H1 (cell line): ENCODE data around the gene CUTC. TPM values are rescaled to one million over a fixed set of nuclear protein-coding genes. Genes with fewer than 3 reads are reported as not detected.

Experiments used
- CTCF ChIA-PET: fragments of 300-600 bp; sonication (Branson Sonifier 250); formaldehyde crosslinking; loops from one replicate; lab custom pipeline; 2021; ENCODE audit not compliant: partially characterized antibody; lab: Charles Lee
- POLR2A ChIA-PET: fragments of 300-600 bp; sonication (Branson Sonifier 250); formaldehyde crosslinking; loops from one replicate; lab custom pipeline; 2021; ENCODE audit warnings: inconsistent platforms; ENCODE audit not compliant: partially characterized antibody; lab: Charles Lee
- DNase-seq, 2 experiments: peaks; one replicate each; pipeline versions ENCODE4 v3.0.0 to v3.0.0-alpha.2; 2010 to 2022; ENCODE audit warnings: low spot score in 2 of 2, low read depth in 1 of 2, mixed read lengths in 1 of 2
- FAIRE-seq: peaks from 2 replicates; lab custom pipeline; 2011; peaks lifted over from hg19 to GRCh38; lab: Jason Lieb, UNC
- H2AFZ ChIP-seq: 2 replicates; pipeline ENCODE4 v1.8.1; 2012; ENCODE audit warnings: low read length, inconsistent platforms
- H2AK5ac ChIP-seq: 2 replicates; pipeline ENCODE4 v1.6.1; 2013; ENCODE audit warnings: low read depth, low read length
- H2BK120ac ChIP-seq: replicated peaks from 2 replicates; pipeline ENCODE3; 2013; ENCODE audit warnings: low read depth, low read length, inconsistent platforms
- H2BK12ac ChIP-seq: 2 replicates; pipeline ENCODE4 v1.6.1; 2013; ENCODE audit warnings: low read depth, low read length
- H2BK15ac ChIP-seq: 2 replicates; pipeline ENCODE4 v1.6.1; 2013; ENCODE audit warnings: low read length
- H2BK20ac ChIP-seq: 2 replicates; pipeline ENCODE4 v1.6.1; 2013; ENCODE audit warnings: low read length
- H2BK5ac ChIP-seq: 2 replicates; pipeline ENCODE4 v1.6.1; 2013; ENCODE audit warnings: low read depth, low read length
- H3K14ac ChIP-seq: 2 replicates; pipeline ENCODE4 v1.6.1; 2013; ENCODE audit warnings: inconsistent platforms; ENCODE audit not compliant: insufficient read length
- H3K18ac ChIP-seq: 2 replicates; pipeline ENCODE4 v1.6.1; 2013; ENCODE audit warnings: low read length; ENCODE audit errors: extremely low read depth
- H3K23ac ChIP-seq: 2 replicates; pipeline ENCODE4 v1.6.1; 2013; ENCODE audit warnings: inconsistent platforms; ENCODE audit not compliant: insufficient read length
- H3K23me2 ChIP-seq: 2 replicates; pipeline ENCODE4 v1.6.1; 2013; ENCODE audit warnings: low read depth, low read length
- H3K27ac ChIP-seq: 2 replicates; pipeline ENCODE4 v1.6.1; 2011; ENCODE audit warnings: low read depth, low read length, inconsistent platforms
- H3K27me3 ChIP-seq, 4 experiments: replicated peaks in 1 of 4; 1 replicate in 1 of 4; 2 replicates in 3 of 4; pipeline versions ENCODE4 v1.6.1 to v1.8.1; 2011 to 2013; ENCODE audit warnings: low read length in 3 of 4, mild to moderate bottlenecking in 3 of 4, inconsistent platforms in 2 of 4, mixed read lengths in 2 of 4, moderate library complexity in 1 of 4; ENCODE audit not compliant: control insufficient read depth in 3 of 4, insufficient read depth in 3 of 4; ENCODE audit errors: extremely low read depth in 1 of 4
- H3K36me3 ChIP-seq, 4 experiments: 2 replicates each; pipeline versions ENCODE4 v1.6.1 to v1.8.1; 2011 to 2013; ENCODE audit warnings: mild to moderate bottlenecking in 4 of 4, low read length in 3 of 4, moderate library complexity in 2 of 4, control low read depth in 1 of 4, inconsistent platforms in 1 of 4; ENCODE audit not compliant: insufficient read depth in 4 of 4, control insufficient read depth in 2 of 4
- H3K4ac ChIP-seq: replicated peaks from 2 replicates; pipeline ENCODE3; 2013; ENCODE audit warnings: low read length, low read depth, mixed read lengths, inconsistent platforms; ENCODE audit not compliant: insufficient read length
- H3K4me1 ChIP-seq, 4 experiments: replicated peaks in 1 of 4; 1 replicate in 1 of 4; 2 replicates in 3 of 4; pipeline versions ENCODE4 v1.6.1 to v1.8.1; 2011 to 2013; ENCODE audit warnings: low read length in 3 of 4, inconsistent platforms in 2 of 4, mixed read lengths in 1 of 4; ENCODE audit not compliant: insufficient read depth in 4 of 4, control insufficient read depth in 3 of 4
- H3K4me2 ChIP-seq, 2 experiments: 2 replicates each; pipeline versions ENCODE4 v1.6.1 to v1.8.1; 2011 to 2013; ENCODE audit warnings: low read depth in 2 of 2, low read length in 2 of 2, control low read depth in 1 of 2, inconsistent platforms in 1 of 2, mild to moderate bottlenecking in 1 of 2; ENCODE audit not compliant: insufficient read depth in 1 of 2
- H3K4me3 ChIP-seq, 4 experiments: fragments of 200-600, 300-600 bp in 1 of 4; sonication (generic), shearing (Covaris generic), sonication (Bioruptor Twin) in 1 of 4; 2 replicates each; pipeline versions ENCODE4 v1.5.1 to v1.8.1; 2011 to 2016; ENCODE audit warnings: low read length in 4 of 4, low read depth in 3 of 4, control low read depth in 2 of 4, inconsistent platforms in 2 of 4, mild to moderate bottlenecking in 2 of 4, mixed read lengths in 1 of 4, moderate library complexity in 1 of 4; ENCODE audit not compliant: insufficient read depth in 2 of 4; ENCODE audit errors: extremely low read depth in 1 of 4
- H3K56ac ChIP-seq: replicated peaks from 2 replicates; pipeline ENCODE3; 2013; ENCODE audit warnings: low read depth, mild to moderate bottlenecking, mixed read lengths, low read length, inconsistent platforms; ENCODE audit not compliant: insufficient read length
- H3K79me1 ChIP-seq: 2 replicates; pipeline ENCODE4 v1.6.1; 2013; ENCODE audit warnings: low read depth, low read length, control low read depth
- H3K79me2 ChIP-seq, 2 experiments: 2 replicates each; pipeline versions ENCODE4 v1.6.1 to v1.8.1; 2012 to 2013; ENCODE audit warnings: low read length in 2 of 2, mild to moderate bottlenecking in 2 of 2, inconsistent platforms in 1 of 2; ENCODE audit not compliant: insufficient read depth in 2 of 2, control insufficient read depth in 1 of 2
- H3K9ac ChIP-seq, 4 experiments: replicated peaks in 1 of 4; 1 replicate in 1 of 4; 2 replicates in 3 of 4; pipeline versions ENCODE4 v1.6.1 to v1.8.1; 2011 to 2013; ENCODE audit warnings: low read depth in 3 of 4, low read length in 3 of 4, control low read depth in 2 of 4, mild to moderate bottlenecking in 2 of 4, moderate library complexity in 2 of 4, inconsistent platforms in 1 of 4; ENCODE audit errors: extremely low read depth in 1 of 4
- H3K9me3 ChIP-seq, 2 experiments: 2 replicates each; pipeline versions ENCODE4 v1.6.1 to v1.8.1; 2012 to 2013; ENCODE audit warnings: mild to moderate bottlenecking in 2 of 2, moderate library complexity in 2 of 2, control low read depth in 1 of 2, inconsistent platforms in 1 of 2, low read depth in 1 of 2, low read length in 1 of 2, mixed read lengths in 1 of 2; ENCODE audit not compliant: insufficient read depth in 2 of 2
- H4K20me1 ChIP-seq, 2 experiments: replicated peaks in 1 of 2; 2 replicates each; pipeline versions ENCODE3 to v1.8.1; 2011 to 2013; ENCODE audit warnings: inconsistent platforms in 2 of 2, low read length in 2 of 2, mild to moderate bottlenecking in 1 of 2; ENCODE audit not compliant: insufficient read depth in 2 of 2, control insufficient read depth in 1 of 2
- H4K5ac ChIP-seq: 2 replicates; pipeline ENCODE4 v1.6.1; 2013; ENCODE audit warnings: low read length, low read depth, mixed read lengths, inconsistent platforms; ENCODE audit not compliant: insufficient read length
- H4K8ac ChIP-seq: 2 replicates; pipeline ENCODE4 v1.8.0; 2013; ENCODE audit warnings: mild to moderate bottlenecking, moderate library complexity, low read length, inconsistent platforms; ENCODE audit not compliant: insufficient read depth; ENCODE audit errors: extremely low read depth
- H4K91ac ChIP-seq: replicated peaks from 2 replicates; pipeline ENCODE3; 2013; ENCODE audit warnings: low read length, mixed read lengths, inconsistent platforms; ENCODE audit not compliant: insufficient read length
- CTBP2 ChIP-seq: IDR thresholded peaks from 2 replicates; pipeline ENCODE4 v1.7.0; 2011; ENCODE audit warnings: borderline replicate concordance, mild to moderate bottlenecking, moderate library complexity, mixed read lengths, low read length; ENCODE audit not compliant: insufficient read depth, insufficient read length
- HDAC2 ChIP-seq, 2 experiments: fragments of 300-600 bp in 1 of 2; sonication (generic) in 1 of 2; IDR thresholded peaks; 2 replicates each; pipeline ENCODE4 v1.6.1; 2011 to 2012; ENCODE audit warnings: low read depth in 2 of 2, low read length in 2 of 2, mild to moderate bottlenecking in 2 of 2, moderate library complexity in 2 of 2, borderline replicate concordance in 1 of 2, inconsistent platforms in 1 of 2
- NANOG ChIP-seq: IDR thresholded peaks from 2 replicates; pipeline ENCODE4 v1.6.1; 2011; ENCODE audit warnings: low read length, low read depth, mild to moderate bottlenecking, inconsistent platforms; ENCODE audit not compliant: insufficient read depth, poor library complexity, severe bottlenecking
- RAD21 ChIP-seq, 2 experiments: IDR thresholded peaks in 1 of 2; conservative IDR thresholded peaks in 1 of 2; 2 replicates each; pipeline ENCODE4 v1.6.1; 2011; ENCODE audit warnings: low read depth in 2 of 2, low read length in 2 of 2, improper control_type of control experiment in 1 of 2, inconsistent platforms in 1 of 2, mild to moderate bottlenecking in 1 of 2, moderate library complexity in 1 of 2
- SP4 ChIP-seq: IDR thresholded peaks from 2 replicates; pipeline ENCODE4 v1.6.1; 2012; ENCODE audit warnings: low read length, inconsistent platforms
- TAF7 ChIP-seq: optimal IDR thresholded peaks from 2 replicates; pipeline ENCODE3; 2011; ENCODE audit warnings: low read depth, mild to moderate bottlenecking, inconsistent platforms, low read length, moderate library complexity, borderline replicate concordance
- YY1 ChIP-seq: IDR thresholded peaks from 2 replicates; pipeline ENCODE4 v1.6.1; 2011; ENCODE audit warnings: low read depth, mild to moderate bottlenecking, low read length
- WGBS, 2 experiments: shearing (Covaris generic) in 1 of 2; methylation state at CpG; one replicate each; pipeline versions ENCODE4 v1.1.6 to v1.1.7; 2013 to 2015; ENCODE audit warnings: low lambda C conversion rate in 2 of 2, mixed read lengths in 2 of 2, inconsistent platforms in 1 of 2, low coverage in 1 of 2, missing lambda C conversion rate in 1 of 2; ENCODE audit not compliant: insufficient replicate concordance in 2 of 2, insufficient coverage in 1 of 2, insufficient read length in 1 of 2; ENCODE audit errors: extremely low coverage in 1 of 2, missing lambda C conversion rate in 1 of 2; 5-methylcytosine and 5-hydroxymethylcytosine counted together
- polyA plus RNA-seq, 7 experiments: library from polyadenylated mRNA; depleted of rRNA in 3 of 7; stranded (reverse) in 5 of 7; unstranded in 2 of 7; fragments of >200 nt in 5 of 7; fragments of 200-250 nt in 2 of 7; gene quantifications; 1 replicate in 5 of 7; 2 replicates in 1 of 7; 4 replicates in 1 of 7; pipeline versions ENCODE4 v1.2.1 to v1.2.3, GENCODE V29; 2011 to 2013; ENCODE audit warnings: missing spikeins in 2 of 7, mixed read lengths in 2 of 7
- total RNA-seq: library from RNA; stranded (reverse); fragmentation: NEBNext Ultra II Directional; extraction: Animal tissue kit (Norgen Biotek cat#: 25700); gene quantifications from 2 replicates; pipeline ENCODE4 v1.2.1, GENCODE V29; 2021

The CUTC gene
- total and polyA plus RNA-seq, 2 of the 8 experiments (the other 6 are each of a cell fraction or from before 2014, with no cell fraction given) = 25.3 to 25.6 TPM

DNA sequence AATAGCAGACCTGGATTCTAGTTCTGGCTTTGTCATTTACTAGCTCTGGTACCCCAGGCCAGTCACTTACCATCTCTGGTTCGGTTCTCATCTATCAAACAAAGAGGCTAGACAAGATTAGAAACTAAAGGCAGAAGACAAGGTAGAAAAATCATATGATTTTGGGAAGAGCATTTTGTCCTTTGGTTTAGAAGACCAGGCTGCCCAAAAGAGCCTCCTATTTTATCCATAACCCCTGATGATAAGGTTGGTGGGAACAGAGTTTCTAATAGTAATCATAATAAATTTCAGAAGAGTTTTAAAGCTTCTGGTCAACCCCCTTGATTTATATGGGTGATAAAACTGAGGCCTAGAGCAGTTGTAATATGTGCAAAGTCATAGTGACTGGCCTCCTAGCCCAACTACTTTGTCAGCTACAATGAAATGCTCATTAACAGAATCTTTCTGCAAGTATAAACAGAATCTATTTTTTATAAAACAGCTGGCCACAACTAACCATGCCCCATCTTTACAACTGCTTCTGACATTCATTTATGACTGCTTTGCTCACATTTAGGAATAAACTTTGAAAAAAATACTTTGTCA, 23.5 kb upstream of the CUTC start:
- Histone ChIP-seq H3K23ac (no peak overlapping the region), H2BK12ac (no peak overlapping the region), H4K91ac (no peak overlapping the region), H2AFZ (no peak overlapping the region), H2BK120ac (no peak overlapping the region), H3K79me2 (no peaks in the 10 kb centered on the region), H3K27ac (no peak overlapping the region), H3K18ac (no peak overlapping the region), H3K27me3 (no peaks in the 10 kb centered on the region), H3K23me2 (no peaks in the 10 kb centered on the region), H4K20me1 (no peaks in the 10 kb centered on the region), H3K4me2 (no peak overlapping the region), H3K4ac (no peak overlapping the region), H3K56ac (no peak overlapping the region), H2BK5ac (no peak overlapping the region), H2BK20ac (no peak overlapping the region), H3K9me3 (no peaks in the 10 kb centered on the region), H3K36me3 (peaks cover 0 to 29% (median 7%) of the 10 kb centered on the region in 4 experiments; a peak in 5 of 8 replicates), H4K5ac (no peak overlapping the region), H3K9ac (no peak overlapping the region), H3K79me1 (no peaks in the 10 kb centered on the region), H3K4me1 (no peaks in the 10 kb centered on the region), H2BK15ac (no peak overlapping the region), H2AK5ac (no peak overlapping the region), H3K14ac (no peak overlapping the region), H4K8ac (no peak overlapping the region), H3K4me3 (no peak overlapping the region)
- 85% methylated on average over 1 of the region's 1 CpG; no CpG with 5 or more reads in 1 of the 2 experiments for WGBS, 2 experiments
- CTCF ChIA-PET = no interaction called here
- TF ChIP-seq YY1 = no peak
- TF ChIP-seq NANOG = no peak
- TF ChIP-seq SP4 = no peak
- TF ChIP-seq TAF7 = no peak
- no peak for TF ChIP-seq HDAC2 (IDR thresholded peaks at IDR 0.05; ENCODE audit: borderline replicate concordance in 1 of 2, low read depth in 2 of 2, low read length in 2 of 2)
- no peak for TF ChIP-seq CTBP2
- TF ChIP-seq RAD21 (IDR thresholded peaks at IDR 0.05 in 1 of 2, conservative IDR thresholded peaks at IDR 0.05 in 1 of 2; ENCODE audit: low read depth in 2 of 2, low read length in 2 of 2) = no peak
- FAIRE-seq (no peak), DNase-seq (no peak)
- POLR2A ChIA-PET = no interaction called here
